IMR-90 (cell line): ENCODE data around the gene ISLR2. TPM values are rescaled to one million over a fixed set of nuclear protein-coding genes. Genes with fewer than 3 reads are reported as not detected.

Source experiments
- ATAC-seq: fragments of 200-7000 bp; cut with Tn5 transposase; 2 replicates; pipeline ENCODE4 v1.9.1; 2020; ENCODE audit warnings: low read depth, mild to moderate bottlenecking, moderate library complexity
- BruUV-seq: library from RNA; stranded (reverse); fragments of 400-500 nt; replicated peaks from 2 replicates; lab custom pipeline; 2021; lab: Mats Ljungman, UMichigan
- CTCF ChIA-PET: fragments of 300-600 bp; formaldehyde crosslinking; extraction: SDS; loops from one replicate; lab custom pipeline; 2021; ENCODE audit warnings: antibody characterized with exemption; lab: Yijun Ruan, JAX
- POLR2A ChIA-PET: fragments of 300-600 bp; sonication (Branson Sonifier 250); formaldehyde crosslinking; loops from one replicate; lab custom pipeline; 2022; ENCODE audit warnings: antibody characterized with exemption; ENCODE audit not compliant: unreplicated experiment; lab: Charles Lee
- DNase-seq: peaks from one replicate; pipeline ENCODE4 v3.0.0; 2013
- H2AFZ ChIP-seq: replicated peaks from 2 replicates; pipeline ENCODE3; 2013; ENCODE audit warnings: low read length, mild to moderate bottlenecking; ENCODE audit not compliant: poor library complexity
- H2AK5ac ChIP-seq: 2 replicates; pipeline ENCODE4 v1.6.1; 2013; ENCODE audit warnings: low read depth, low read length, inconsistent platforms
- H2AK9ac ChIP-seq: replicated peaks from 2 replicates; pipeline ENCODE3; 2013; ENCODE audit warnings: mild to moderate bottlenecking, low read depth, low read length, moderate library complexity; ENCODE audit not compliant: poor library complexity
- H2BK120ac ChIP-seq: 2 replicates; pipeline ENCODE4 v1.6.1; 2013; ENCODE audit warnings: low read depth, low read length, inconsistent platforms
- H2BK15ac ChIP-seq: 3 replicates; pipeline ENCODE4 v1.6.1; 2013; ENCODE audit warnings: low read depth, low read length, inconsistent platforms
- H2BK20ac ChIP-seq: 2 replicates; pipeline ENCODE4 v1.6.1; 2013; ENCODE audit warnings: low read depth, mild to moderate bottlenecking, inconsistent platforms, low read length, moderate library complexity
- H2BK5ac ChIP-seq: 2 replicates; pipeline ENCODE4 v1.6.1; 2013; ENCODE audit warnings: mild to moderate bottlenecking, low read depth, low read length, inconsistent platforms; ENCODE audit not compliant: poor library complexity, severe bottlenecking
- H3K14ac ChIP-seq: replicated peaks from 2 replicates; pipeline ENCODE4 v1.6.1; 2013; ENCODE audit warnings: low read depth, low read length, inconsistent platforms
- H3K18ac ChIP-seq: 2 replicates; pipeline ENCODE4 v1.6.1; 2013; ENCODE audit warnings: low read depth, low read length, control low read depth
- H3K23ac ChIP-seq: 2 replicates; pipeline ENCODE4 v1.6.1; 2013; ENCODE audit warnings: low read depth, low read length, inconsistent platforms
- H3K27ac ChIP-seq: 2 replicates; pipeline ENCODE4 v1.5.1; 2013; ENCODE audit warnings: mild to moderate bottlenecking, control low read depth, low read length; ENCODE audit not compliant: insufficient read depth
- H3K27me3 ChIP-seq: 2 replicates; pipeline ENCODE4 v1.6.1; 2013; ENCODE audit warnings: low read length; ENCODE audit not compliant: control insufficient read depth, insufficient read depth
- H3K36me3 ChIP-seq: 2 replicates; pipeline ENCODE4 v1.6.1; 2013; ENCODE audit warnings: low read length, mixed read lengths; ENCODE audit not compliant: control insufficient read depth, insufficient read depth
- H3K4ac ChIP-seq: 2 replicates; pipeline ENCODE4 v1.6.1; 2013; ENCODE audit warnings: low read depth, low read length, inconsistent platforms
- H3K4me1 ChIP-seq: 2 replicates; pipeline ENCODE4 v1.6.1; 2013; ENCODE audit warnings: low read length, mixed read lengths; ENCODE audit not compliant: control insufficient read depth, insufficient read depth
- H3K4me2 ChIP-seq: 2 replicates; pipeline ENCODE4 v1.6.1; 2013; ENCODE audit warnings: low read depth, mild to moderate bottlenecking, control low read depth, low read length, moderate library complexity
- H3K4me3 ChIP-seq: 2 replicates; pipeline ENCODE4 v1.5.1; 2013; ENCODE audit warnings: low read depth, mild to moderate bottlenecking, control low read depth, low read length, moderate library complexity; ENCODE audit not compliant: insufficient read depth
- H3K56ac ChIP-seq: 2 replicates; pipeline ENCODE4 v1.6.1; 2013; ENCODE audit warnings: low read length, inconsistent platforms; ENCODE audit not compliant: insufficient read depth; ENCODE audit errors: extremely low read depth
- H3K79me1 ChIP-seq, 2 experiments: 2 replicates each; pipeline ENCODE4 v1.6.1; 2013; ENCODE audit warnings: low read length in 2 of 2, inconsistent platforms in 1 of 2, low read depth in 1 of 2
- H3K9ac ChIP-seq: 2 replicates; pipeline ENCODE4 v1.6.1; 2013; ENCODE audit warnings: low read depth, low read length, control low read depth
- H3K9me1 ChIP-seq: 2 replicates; pipeline ENCODE4 v1.6.1; 2013; ENCODE audit warnings: low read length, inconsistent platforms; ENCODE audit not compliant: insufficient read depth
- H3K9me3 ChIP-seq: 2 replicates; pipeline ENCODE4 v1.6.1; 2013; ENCODE audit warnings: low read length; ENCODE audit not compliant: control insufficient read depth, insufficient read depth
- H4K20me1 ChIP-seq: 2 replicates; pipeline ENCODE4 v1.6.1; 2013; ENCODE audit warnings: low read length, inconsistent platforms; ENCODE audit not compliant: insufficient read depth
- H4K5ac ChIP-seq: 2 replicates; pipeline ENCODE4 v1.6.1; 2013; ENCODE audit warnings: mild to moderate bottlenecking, low read depth, low read length, control low read depth
- H4K8ac ChIP-seq, 2 experiments: 2 replicates each; pipeline ENCODE4 v1.6.1; 2013; ENCODE audit warnings: low read depth in 2 of 2, low read length in 2 of 2, control low read depth in 1 of 2, inconsistent platforms in 1 of 2
- H4K91ac ChIP-seq: 2 replicates; pipeline ENCODE4 v1.6.1; 2013; ENCODE audit warnings: low read depth, low read length, inconsistent platforms; ENCODE audit not compliant: insufficient read depth
- BHLHE40 ChIP-seq: fragments of 150-350 bp; IDR thresholded peaks from 2 replicates; pipeline ENCODE4 v1.6.1; 2016; ENCODE audit warnings: mild to moderate bottlenecking, low read depth, low read length
- CEBPB ChIP-seq: IDR thresholded peaks from 2 replicates; pipeline ENCODE4 v1.6.1; 2012; ENCODE audit warnings: low read depth, low read length, improper control_type of control experiment
- CHD1 ChIP-seq: IDR thresholded peaks from 2 replicates; pipeline ENCODE4 v1.6.1; 2012; ENCODE audit warnings: low read depth, low read length, improper control_type of control experiment
- CTCF ChIP-seq: conservative IDR thresholded peaks from 2 replicates; pipeline ENCODE4 v1.5.1; 2012; ENCODE audit warnings: mild to moderate bottlenecking, low read depth, low read length, improper control_type of control experiment
- ELK1 ChIP-seq: fragments of 150-350 bp; IDR thresholded peaks from 2 replicates; pipeline ENCODE4 v1.6.1; 2016; ENCODE audit warnings: low read depth, mild to moderate bottlenecking, low read length, moderate library complexity, borderline replicate concordance
- FOS ChIP-seq: fragments of 150-350 bp; IDR thresholded peaks from 2 replicates; pipeline ENCODE4 v1.6.1; 2016; ENCODE audit warnings: low read depth, low read length
- MAFK ChIP-seq: IDR thresholded peaks from 2 replicates; pipeline ENCODE4 v1.6.1; 2012; ENCODE audit warnings: low read depth, low read length, improper control_type of control experiment
- MAZ ChIP-seq: IDR thresholded peaks from 2 replicates; pipeline ENCODE4 v1.6.1; 2012; ENCODE audit warnings: low read depth, mild to moderate bottlenecking, low read length, improper control_type of control experiment, moderate library complexity, borderline replicate concordance
- MXI1 ChIP-seq: IDR thresholded peaks from 2 replicates; pipeline ENCODE4 v1.6.1; 2012; ENCODE audit warnings: low read depth, mild to moderate bottlenecking, low read length, moderate library complexity, borderline replicate concordance
- POLR2A ChIP-seq: IDR thresholded peaks from 2 replicates; pipeline ENCODE4 v1.6.1; 2012; ENCODE audit warnings: mild to moderate bottlenecking, low read depth, low read length
- RAD21 ChIP-seq: IDR thresholded peaks from 2 replicates; pipeline ENCODE4 v1.6.1; 2012; ENCODE audit warnings: low read length, improper control_type of control experiment
- RFX5 ChIP-seq: IDR thresholded peaks from 2 replicates; pipeline ENCODE4 v1.8.0; 2012; ENCODE audit warnings: low read depth, mild to moderate bottlenecking, low read length, moderate library complexity
- SMC3 ChIP-seq: fragments of 150-350 bp; IDR thresholded peaks from 2 replicates; pipeline ENCODE4 v1.6.1; 2016; ENCODE audit warnings: low read depth, mild to moderate bottlenecking, antibody characterized with exemption, low read length, moderate library complexity
- WGBS, 2 experiments: methylation state at CpG; one replicate each; pipeline versions ENCODE4 v1.1.5 to v1.1.7; 2013; ENCODE audit warnings: missing lambda C conversion rate in 2 of 2; ENCODE audit not compliant: insufficient read length in 1 of 2; ENCODE audit errors: extremely low coverage in 2 of 2; 5-methylcytosine and 5-hydroxymethylcytosine counted together
- dilution Hi-C: fragments of 300-500 bp; cut with HindIII; formaldehyde crosslinking; loops from one replicate; pipeline ENCODE4 v1.14.3; 2018; ENCODE audit warnings: low sequenced_read_pairs; ENCODE audit not compliant: unreplicated experiment
- in situ Hi-C: fragments of 300-500 bp; cut with MboI; formaldehyde crosslinking; loops from 3 replicates; pipeline ENCODE4 v1.14.3; 2019; ENCODE audit warnings: low sequenced_read_pairs, inconsistent platforms, mixed read lengths
- intact Hi-C: fragments of 100-400 bp; cut with micrococcal nuclease; formaldehyde crosslinking; loops from 2 replicates; pipeline ENCODE4 v1.10.0; 2022
- polyA plus RNA-seq, 3 experiments: library from polyadenylated mRNA; depleted of rRNA; stranded (reverse); fragments of >200 nt; gene quantifications; 2 replicates each; pipeline ENCODE4 v1.2.3, GENCODE V29; 2012; ENCODE audit warnings: low replicate concordance in 1 of 3
- total RNA-seq: library from RNA; depleted of rRNA; stranded (reverse); fragments of >200 nt; gene quantifications from 2 replicates; pipeline ENCODE4 v1.2.3, GENCODE V29; 2012

The ISLR2 gene
- total and polyA plus RNA-seq, 2 of the 4 experiments (the other 2 are of a cell fraction): not detected

GRCh38 chr15:74157868-74158827, 27.8 kb downstream of the ISLR2 start:
- no peak overlapping the region for H3K27ac ChIP-seq
- no peak overlapping the region for H3K14ac ChIP-seq
- H4K5ac ChIP-seq: no peak overlapping the region
- WGBS, 2 experiments: 100% methylated on average over 1 of the region's 9 CpGs; no CpG with 5 or more reads in 1 of the 2 experiments
- no peak overlapping the region for H3K4me3 ChIP-seq
- H2BK120ac ChIP-seq: no peak overlapping the region
- no peaks in the 10 kb centered on the region for H3K79me1 ChIP-seq
- H3K56ac ChIP-seq: no peak overlapping the region
- no peak overlapping the region for H2AFZ ChIP-seq
- no peak overlapping the region for H2AK9ac ChIP-seq
- TF ChIP-seq CHD1: no peak
- TF ChIP-seq FOS: no peak
- TF ChIP-seq MXI1: no peak
- no peak for TF ChIP-seq CTCF
- TF ChIP-seq CEBPB: no peak
- no peak for TF ChIP-seq MAZ
- no peak for TF ChIP-seq POLR2A
- no peak for TF ChIP-seq RAD21
- no peak for TF ChIP-seq RFX5
- no peak for TF ChIP-seq BHLHE40
- TF ChIP-seq ELK1: no peak
- TF ChIP-seq MAFK: no peak
- TF ChIP-seq SMC3: no peak
- no peak overlapping the region for H3K18ac ChIP-seq
- dilution Hi-C loops (no loop called here), intact Hi-C loops (no loop called here), in situ Hi-C loops (no loop called here)
- no peak overlapping the region for H3K4me2 ChIP-seq
- ATAC-seq: no peak
- no TSS peak for BruUV-seq
- ChIA-PET CTCF (interaction anchor here (0.5 kb wide), 1 partner anchor 9 kb away, joined by 3 read pairs; no protein-coding TSS in a partner anchor), POLR2A (no interaction called here)
- no peaks in the 10 kb centered on the region for H3K36me3 ChIP-seq
- H4K91ac ChIP-seq: no peak overlapping the region
- no peak overlapping the region for H4K8ac ChIP-seq
- H3K9me3 ChIP-seq: no peaks in the 10 kb centered on the region
- no peak overlapping the region for H3K4ac ChIP-seq
- H3K9ac ChIP-seq: no peak overlapping the region
- peaks cover 2% of the 10 kb centered on the region; the same call in 1 of the 2 replicates for H3K4me1 ChIP-seq
- no peak overlapping the region for H2BK20ac ChIP-seq
- no peak for DNase-seq
- H3K23ac ChIP-seq: no peak overlapping the region
- H2BK5ac ChIP-seq: no peak overlapping the region
- H3K27me3 ChIP-seq: peaks cover 51% of the 10 kb centered on the region
- no peaks in the 10 kb centered on the region for H3K9me1 ChIP-seq
- H2BK15ac ChIP-seq: no peak overlapping the region
- no peaks in the 10 kb centered on the region for H4K20me1 ChIP-seq
- no peak overlapping the region for H2AK5ac ChIP-seq
